GM21447 (cell line): ENCODE results near the gene CFL2.
"Not testable (repeated sequence)": the region's sequence is repeated elsewhere in the genome, so short reads cannot be mapped to it uniquely, and the experiment has no call there.

Experiments
- ATAC-seq: cut with Tn5 transposase; IDR thresholded peaks from one replicate; pipeline ENCODE4 v1.9.1; 2021; ENCODE audit not compliant: unreplicated experiment

The CFL2 gene

DNA sequence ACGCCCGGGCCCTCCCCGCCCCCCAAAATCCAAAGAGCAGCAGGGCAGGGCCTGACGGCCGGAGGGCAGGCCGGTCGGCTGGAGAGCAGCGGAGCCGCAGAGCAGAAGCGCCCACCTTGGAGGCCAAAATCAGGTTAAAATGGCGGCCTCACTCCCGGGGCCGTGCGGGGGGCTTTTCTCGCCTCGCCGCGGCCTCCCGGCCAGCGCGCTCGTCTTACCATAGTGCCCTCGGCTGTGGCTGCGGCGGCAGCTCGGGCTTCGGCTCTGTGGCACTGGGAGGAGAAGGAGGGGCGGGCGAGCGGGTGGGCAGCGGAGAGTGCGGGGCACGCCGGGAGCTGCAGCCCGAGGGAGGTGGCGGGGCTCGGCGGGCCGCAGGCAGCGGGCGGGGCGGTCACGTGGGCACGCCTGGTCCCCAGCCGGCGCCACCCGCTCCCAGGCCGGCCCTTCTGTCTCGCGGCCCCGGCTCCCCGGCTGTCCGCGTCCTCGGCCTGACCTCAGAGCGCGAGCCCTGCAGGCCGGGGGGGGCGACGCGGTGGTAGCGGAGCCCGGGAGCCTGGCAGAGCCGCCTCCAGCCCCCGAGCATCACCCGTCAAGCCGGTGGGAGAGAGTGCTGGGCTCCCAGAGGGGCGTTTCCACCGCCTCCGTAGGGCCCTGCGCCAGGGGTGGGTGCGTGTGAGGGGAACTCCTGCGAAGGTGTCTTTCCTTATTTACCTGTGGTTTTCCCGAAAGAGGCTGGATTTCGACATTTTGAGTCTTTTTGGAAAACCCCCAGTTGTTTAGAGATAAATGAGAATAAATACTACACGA, at the start of gene CFL2:
TSS of gene CFL2 (minus strand) at position 274 of the 807 bp plus-strand sequence. CDS start at position 221, 53 bp downstream.
- peak; percentile 71 for ATAC-seq

DNA sequence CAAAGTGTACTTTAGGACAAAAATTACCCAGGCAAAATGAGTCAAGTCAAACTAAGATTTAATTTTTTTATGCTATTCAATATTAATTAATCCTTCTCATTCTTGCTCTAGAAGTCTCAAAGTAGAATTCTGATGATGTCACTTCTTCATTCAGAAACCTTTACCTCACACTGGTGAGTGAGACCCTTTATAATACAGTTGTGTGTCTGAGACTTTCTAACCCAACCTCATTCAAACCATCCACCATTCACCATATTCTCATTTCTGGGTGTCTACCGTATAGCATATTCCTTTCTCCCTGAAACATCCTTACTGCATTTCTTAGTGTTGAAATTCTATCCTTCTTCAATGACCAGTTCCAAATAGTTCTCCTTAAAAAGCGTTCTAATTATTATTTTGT, 40.8 kb upstream of the CFL2 start:
- no peak for ATAC-seq

DNA sequence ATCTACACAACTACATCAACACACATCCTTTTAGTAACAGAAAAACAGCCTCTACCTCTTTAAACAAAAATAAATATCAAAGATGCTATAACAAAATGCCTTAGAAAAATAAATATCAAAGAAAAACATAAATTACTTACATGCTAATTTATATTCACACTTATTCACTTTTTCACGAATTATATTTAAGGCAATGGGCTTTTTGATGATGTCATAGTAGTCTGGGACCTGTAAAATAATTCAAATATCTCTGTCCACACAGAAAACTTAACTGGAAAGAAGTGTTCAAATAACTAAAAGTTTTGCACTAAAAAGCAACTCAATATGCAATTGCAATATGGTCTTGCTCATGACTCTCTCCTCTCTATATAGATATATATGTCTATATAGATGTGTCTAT, 40.3 kb upstream of the CFL2 start:
- no peak for ATAC-seq

DNA sequence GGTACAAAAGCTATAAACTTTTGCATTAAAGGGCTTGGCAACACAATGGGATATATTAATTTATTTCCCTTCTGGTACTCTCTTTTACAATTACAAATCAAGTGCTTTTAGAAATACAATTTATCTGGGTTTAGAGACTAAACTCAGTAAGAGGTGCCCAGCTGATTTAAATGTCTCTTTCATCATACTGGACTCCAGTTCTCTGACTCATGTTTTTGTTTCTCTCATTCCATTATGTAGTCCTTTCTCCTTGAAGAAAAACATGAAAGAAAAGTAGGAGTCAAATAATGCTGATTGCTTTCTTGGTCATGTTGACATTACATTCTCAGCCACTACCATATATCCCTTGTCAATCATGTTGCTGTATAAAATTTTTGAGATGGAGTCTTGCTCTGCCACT, 36.3 kb upstream of the CFL2 start:
- ATAC-seq: no peak

DNA sequence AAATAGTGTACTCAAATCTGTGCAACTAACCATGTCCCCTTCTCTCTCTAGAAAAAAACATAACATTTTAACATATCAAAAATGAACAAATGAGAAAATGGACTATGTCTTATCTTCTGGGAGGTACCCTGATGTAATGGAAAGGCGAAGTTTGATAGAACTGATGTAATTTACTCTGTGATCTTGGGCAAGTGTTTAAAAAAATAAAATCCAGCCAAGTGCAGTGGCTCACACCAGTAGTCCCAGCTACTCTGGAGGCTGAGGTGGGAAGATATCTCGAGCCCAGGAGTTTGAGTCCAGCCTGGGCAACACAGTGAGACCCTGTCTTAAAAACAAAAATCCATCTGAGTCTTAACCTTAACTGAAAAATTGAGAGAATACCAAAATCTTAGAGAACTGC, 35.8 kb upstream of the CFL2 start:
- ATAC-seq: no peak

DNA sequence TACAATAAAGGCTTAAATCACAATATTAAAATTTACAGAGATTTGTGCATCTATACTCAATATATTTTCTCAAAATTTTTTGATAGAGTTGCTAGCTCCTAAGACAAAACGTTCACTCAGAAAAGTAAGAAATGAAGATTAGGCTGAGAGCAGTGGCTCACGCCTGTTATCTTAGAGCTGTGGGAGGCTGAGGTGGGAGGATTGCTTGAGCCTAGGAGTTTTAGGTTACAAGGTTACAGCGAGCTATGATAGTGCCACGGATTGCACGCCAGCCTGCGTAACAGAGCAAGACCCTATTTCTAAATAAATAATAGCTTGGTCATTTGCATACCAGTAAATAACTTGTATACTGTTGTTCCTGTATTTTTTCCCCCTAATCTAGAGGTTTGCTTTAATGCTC, 35.0 kb upstream of the CFL2 start:
- ATAC-seq: no peak

DNA sequence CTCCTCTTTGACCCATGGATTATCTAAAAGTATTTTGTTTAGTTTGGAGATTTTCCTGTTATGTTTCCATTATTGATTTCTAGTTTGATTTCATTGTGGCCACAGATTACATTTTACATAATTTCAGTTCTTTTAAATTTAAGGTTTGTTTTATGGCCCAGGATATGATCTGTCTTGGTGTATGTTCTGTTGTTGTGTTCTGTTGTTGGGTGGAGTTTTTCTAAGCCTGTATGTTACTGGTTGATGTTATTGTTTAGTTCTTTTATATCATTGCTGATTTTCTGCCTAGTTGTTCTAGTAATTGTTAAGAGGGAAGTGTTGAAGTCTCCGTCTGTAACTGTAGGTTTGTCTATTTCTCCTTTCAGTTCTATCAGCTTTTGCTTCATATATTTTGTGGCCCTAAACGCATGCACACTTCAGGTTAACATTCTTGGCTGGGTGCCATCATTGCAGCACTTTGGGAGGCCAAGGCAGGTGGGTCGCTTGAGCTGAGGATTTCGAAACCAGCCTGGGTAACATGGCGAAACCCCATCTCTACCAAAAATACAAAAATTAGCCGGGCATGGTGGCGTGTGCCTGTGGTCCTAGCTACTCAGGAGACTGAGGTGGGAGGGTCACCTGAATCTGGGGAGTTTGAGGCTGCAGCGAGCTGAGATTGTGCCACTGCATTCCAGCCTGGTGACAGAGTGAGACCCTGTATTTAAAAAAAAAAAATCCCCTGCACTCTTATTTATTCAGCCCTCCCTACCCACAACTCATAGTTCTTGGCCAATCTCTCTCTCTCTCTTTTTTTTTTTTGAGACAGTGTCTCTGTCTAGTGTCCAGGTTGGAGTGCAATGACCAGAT, 28.1 kb upstream of the CFL2 start:
- ATAC-seq: no peak

DNA sequence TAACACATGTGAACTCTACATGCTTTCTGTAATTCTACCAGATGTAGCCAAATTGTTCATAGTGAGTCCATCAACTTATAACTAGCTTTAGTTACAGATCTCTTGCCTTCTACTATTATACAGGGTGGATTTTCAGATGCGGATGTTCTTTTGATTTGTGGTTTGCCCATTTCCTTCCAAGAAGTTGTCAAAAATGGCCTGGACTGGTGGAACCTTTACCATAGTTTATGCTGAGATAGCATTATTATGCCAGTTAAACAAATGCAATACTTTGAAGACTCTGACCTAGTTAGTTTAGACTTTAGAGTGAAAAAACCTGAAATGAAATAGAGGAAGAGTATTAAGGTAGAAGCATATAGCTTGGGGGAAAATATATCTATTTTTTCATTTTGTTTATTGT, 27.4 kb upstream of the CFL2 start:
- no peak for ATAC-seq

DNA sequence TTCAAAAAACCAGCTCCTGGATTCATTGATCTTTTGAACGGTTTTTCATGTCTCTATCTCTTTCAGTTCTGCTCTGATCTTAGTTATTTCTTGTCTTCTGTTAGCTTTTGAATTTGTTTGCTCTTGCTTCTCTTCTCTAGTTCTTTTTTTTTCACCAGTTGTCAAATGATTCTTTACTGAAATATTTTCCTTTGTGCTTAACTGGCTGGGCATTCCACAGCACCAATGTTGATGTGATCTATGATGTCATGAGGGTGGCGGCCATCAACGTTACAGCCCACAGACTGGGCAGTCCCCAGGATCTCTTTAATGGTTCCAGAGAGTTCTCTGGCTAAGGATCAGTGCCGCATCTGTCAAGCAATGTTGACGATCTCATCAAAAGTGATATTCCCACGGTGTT, 25.7 kb upstream of the CFL2 start:
- ATAC-seq: not testable (repeated sequence)

DNA sequence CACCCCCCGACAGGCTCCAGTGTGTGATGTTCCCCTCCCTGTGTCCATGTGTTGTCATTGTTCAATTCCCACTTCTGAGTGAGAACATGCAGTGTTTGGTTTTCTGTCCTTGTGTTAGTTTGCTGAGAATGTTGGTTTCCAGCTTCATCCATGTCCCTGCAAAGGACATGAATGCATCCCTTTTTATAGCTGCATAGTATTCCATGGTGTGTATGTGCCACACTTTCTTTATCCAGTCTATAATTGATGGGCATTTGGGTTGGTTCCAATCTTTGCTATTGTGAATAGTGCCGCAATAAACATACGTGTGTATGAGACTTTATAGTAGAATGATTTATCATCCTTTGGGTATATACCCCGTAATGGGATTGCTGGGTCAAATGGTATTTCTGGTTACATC, 22.7 kb upstream of the CFL2 start:
- not testable (repeated sequence) for ATAC-seq

DNA sequence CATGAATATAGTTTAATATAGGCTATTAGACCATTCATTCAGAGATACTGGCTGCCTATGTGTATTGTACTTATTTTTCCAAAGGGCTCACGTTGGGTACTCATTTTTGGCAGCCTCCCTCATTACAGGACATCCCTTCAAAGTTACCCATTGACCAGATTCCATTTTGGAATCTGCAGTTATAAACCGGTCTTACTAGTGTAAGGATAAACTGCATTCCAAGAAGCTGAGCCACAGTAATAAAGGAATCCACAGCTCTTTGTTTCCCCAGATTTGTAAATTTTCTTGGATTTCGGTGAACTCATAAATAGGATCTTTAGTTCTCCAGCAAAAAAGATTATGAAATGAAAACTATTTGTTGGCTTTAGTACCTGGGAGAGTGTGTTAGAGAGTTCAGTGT, 18.9 kb upstream of the CFL2 start:
- ATAC-seq: no peak

DNA sequence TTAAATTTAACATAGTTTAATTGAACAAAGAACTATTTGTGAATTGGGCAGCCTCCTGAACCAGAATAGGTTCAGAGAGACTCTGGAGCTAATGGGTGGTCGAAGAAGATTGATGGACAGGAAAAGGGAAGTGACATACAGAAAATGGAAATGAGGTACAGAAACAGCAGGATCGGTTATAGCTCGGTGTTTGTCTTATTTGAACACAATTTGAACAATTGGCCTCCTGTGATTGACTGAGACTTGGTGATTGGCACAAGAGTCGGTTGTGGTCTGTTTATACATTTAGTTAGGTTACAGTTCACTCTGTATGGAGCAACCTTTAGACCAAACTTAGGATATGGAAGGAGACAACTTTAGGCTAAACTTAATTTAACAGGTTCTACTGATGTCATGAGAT, 18.4 kb upstream of the CFL2 start:
- ATAC-seq: no peak

DNA sequence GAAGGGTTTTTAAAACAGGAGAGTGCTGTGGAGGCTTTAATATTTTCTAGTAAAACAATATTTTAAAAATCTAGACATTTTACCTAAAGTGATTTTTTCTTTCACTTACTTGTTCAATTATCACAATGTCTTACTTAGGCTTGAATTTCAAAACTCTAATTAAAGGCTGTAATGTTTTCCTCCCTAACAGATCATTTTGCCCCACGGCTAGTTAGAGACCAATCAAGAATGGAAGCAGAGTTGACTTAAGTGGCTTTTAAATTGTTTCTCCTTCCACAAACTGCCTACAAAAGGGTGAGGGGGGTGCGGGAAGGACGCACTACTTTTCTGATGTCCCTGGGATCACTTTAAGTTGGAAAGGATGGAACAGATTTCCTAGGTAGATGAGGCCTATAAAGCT, 9.5 kb upstream of the CFL2 start:
- ATAC-seq: no peak

DNA sequence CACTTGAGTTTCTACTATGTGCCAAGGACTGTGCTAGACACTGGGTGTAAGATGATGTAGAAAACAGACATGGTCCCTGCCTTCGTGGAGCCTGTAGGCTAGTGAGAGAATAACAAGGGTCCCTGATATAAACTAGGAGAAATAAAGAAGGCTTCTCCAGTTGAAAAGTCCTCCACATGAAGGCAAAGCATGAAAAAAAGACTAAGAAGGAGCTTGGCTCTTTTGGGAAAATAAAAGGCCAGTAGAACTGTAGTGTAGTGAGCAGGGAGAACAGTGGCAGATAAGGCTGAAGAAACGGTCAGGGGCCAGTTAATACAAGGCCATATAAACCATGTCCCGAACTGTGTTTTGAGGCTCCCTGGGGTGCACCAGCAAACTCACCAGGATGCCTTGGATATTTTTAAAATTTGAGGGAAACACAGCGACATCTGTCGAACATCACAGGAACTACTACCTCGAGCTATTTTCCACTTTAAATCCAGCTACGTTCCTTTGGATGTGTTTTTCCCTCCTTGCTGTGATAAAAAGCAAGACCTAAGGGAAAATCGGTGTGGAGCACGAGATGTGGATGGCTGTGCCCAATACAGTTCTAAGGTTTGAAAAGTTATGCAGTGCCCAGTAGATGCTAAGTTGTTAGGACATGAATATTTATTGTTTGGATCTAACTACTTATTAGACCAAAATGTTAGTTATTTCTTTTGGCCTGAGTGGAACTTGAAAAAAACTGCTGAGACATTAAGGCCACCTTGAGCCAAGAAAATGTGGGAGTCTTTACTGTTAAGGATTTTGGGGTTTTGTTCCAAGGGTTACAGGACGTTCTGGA, 8.5 kb upstream of the CFL2 start:
- ATAC-seq: no peak

DNA sequence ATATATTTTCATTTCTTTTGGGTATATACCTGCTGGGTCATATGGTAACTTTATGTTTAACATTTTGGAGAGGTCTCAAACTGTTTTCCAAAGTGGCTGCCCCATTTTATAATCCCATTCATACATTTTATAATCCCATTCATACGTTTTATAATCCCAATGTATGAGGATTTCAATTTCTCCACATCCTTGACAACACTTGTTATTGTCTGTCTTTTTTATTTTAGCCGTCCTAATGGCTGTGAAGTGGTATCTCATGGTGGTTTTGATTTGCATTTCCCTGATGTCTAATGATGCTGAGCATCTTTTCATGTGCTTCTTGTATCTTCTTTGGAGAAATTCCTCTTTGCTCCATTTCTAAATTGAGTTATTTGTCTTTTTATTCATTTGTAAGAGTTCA, 6.7 kb upstream of the CFL2 start:
- ATAC-seq: no peak

DNA sequence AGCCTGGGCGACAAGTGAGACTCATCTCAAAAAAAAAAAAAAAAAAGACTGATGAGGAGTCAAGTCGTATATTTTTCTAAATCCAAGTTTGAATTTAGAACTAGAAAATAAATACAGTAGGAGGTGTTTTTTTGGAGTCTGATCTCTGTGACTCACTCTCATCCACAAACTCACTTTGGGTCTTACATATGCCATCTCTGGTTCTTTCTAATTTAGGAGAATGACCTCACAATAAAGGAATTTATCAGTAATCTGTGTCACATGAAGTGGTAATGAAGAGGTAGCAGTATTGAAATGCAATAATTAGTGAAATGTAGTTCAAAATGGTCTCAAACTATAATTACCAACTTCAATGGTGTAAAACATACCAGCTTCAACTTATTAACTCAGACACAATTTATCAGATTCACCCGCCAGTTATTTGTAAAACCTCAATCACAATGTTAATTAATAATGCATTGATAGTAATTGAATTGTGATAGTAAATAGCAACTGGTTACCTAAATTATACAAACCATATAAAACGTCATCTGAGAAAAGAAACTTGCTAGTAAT, 4.4 kb upstream of the CFL2 start:
- no peak for ATAC-seq

DNA sequence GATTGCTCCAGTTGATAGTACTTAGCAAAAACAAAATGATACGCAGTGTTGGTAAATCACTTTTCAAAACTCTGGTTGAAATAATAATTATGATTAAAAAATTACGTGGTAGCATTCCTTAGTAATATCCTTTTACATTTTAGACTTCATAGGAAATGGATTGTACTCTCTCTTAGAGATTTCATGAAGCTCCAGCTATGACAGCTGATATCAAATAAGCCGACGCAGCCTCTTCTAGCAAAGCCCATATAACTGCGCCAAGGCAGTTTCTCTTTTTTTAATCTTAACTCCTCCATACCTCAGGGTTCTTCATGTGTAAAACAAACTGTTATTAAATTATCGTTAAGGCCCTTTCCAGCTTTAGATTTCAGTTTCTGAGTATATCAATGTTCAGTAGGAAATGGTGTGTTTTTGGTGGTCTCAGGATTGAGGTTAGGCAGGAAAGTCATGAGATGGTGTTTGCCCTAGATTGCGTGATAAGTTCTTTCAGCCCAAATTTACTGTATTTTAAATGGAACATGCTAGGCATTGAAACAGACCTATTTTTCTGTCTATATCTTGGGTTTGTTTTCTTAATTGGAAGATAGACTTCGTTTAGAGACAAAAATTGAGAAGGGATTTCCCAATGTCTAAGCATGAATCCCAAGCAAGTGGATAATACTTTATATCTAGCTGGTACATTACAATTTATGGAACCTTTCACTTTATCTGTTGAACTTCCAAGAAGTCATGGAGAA, 902 bp upstream of the CFL2 start:
- no peak for ATAC-seq

DNA sequence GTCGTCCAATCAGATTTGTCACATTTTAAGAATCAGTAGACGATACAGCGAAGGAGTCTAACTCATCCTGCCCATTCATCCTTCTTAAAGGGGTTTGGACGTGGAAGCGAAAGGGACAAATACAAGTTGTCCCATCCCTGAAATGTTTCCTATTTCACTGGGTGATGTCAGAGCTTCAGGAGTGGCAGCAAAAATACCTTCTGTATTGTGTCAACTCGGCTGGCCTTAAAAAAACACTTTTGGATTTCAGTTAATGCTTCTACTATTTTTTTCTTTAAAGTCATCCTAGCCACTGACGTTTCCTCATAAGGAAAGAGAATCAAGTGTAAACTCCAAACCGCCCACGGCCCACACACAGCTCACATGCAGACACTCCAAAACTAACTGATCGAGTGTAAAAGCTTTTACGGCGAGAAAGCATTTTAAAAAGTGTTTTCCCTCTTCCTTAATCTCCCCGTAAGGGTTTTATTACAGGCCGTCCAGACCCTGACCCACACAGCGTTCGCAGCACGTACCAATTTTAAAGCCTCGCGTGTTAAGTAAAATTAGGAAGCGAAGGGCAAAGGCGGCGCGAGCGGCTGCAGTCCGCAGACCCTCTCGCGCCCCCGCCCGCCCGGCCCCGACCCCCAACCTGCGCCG, 593 bp downstream of the CFL2 start:
- ATAC-seq: peak; percentile 17

DNA sequence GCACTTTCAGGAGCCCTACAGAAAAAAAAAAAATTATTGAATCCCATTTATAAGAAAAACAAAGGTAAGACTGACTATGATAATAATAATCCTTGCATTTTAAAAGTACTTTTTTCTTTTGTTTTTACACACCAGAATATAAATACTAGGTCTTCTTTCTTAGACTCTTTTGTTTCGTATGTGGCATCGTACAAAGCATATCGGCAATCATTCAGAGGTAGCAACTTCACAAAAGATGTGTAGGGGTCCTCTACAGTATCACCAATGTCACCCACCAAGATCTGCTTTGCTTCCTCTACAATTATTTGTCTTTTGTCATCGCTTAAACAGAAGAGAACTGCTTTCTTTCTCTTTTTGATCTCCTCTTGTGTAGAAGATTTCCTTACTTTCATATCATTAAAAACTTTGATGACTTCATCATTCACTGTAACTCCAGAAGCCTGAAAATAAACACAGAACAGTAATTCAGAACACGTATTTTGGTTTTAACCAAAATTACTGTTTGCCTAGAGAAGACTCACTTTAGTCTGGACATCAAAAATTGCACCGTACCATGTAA, 1.2 kb downstream of the CFL2 start:
- ATAC-seq: no peak
